Gastrocnemius medialis (tissue), 4 donors: ENCODE data around the gene ADAMTS2.

Experiments
- POLR2A ChIP-seq, 2 donors: fragments of 450-650 bp; IDR thresholded peaks; one replicate each; pipeline ENCODE4 v1.6.1; 2017; ENCODE audit warnings: antibody characterized with exemption in 2 of 2, mild to moderate bottlenecking in 2 of 2, moderate library complexity in 2 of 2
- TF ChIP-seq, protein P1 (sequence below), 5 experiments: fragments of 450-650 bp in 3 of 5; fragments of 200-600 bp in 2 of 5; sonication (generic) in 2 of 5; IDR thresholded peaks in 4 of 5; conservative IDR thresholded peaks in 1 of 5; 1 replicate in 4 of 5; 2 replicates in 1 of 5; pipeline ENCODE4 v1.5.1; 2016 to 2019; ENCODE audit warnings: antibody characterized with exemption in 5 of 5, mild to moderate bottlenecking in 3 of 5, moderate library complexity in 3 of 5

DNA sequence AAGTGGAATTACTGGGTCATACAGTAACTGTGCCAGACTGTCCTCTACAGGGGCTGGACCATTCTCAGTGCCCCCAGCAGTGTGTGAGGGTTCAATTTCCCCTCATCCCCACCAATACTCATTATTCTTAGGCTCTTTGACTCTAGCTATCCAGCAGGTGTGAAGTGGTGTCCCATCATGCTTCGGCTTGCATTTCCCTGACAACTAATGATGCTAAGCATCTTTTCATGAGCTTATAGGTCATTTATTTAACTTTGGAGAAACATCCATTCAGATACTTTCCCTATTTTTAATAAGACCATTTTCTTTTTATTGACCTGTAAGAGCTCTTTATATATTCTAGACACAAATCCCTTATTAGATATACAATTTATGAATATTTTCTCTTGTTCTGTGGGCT is 63.6 kb downstream of the ADAMTS2 start:
- TF ChIP-seq, protein P1, sequence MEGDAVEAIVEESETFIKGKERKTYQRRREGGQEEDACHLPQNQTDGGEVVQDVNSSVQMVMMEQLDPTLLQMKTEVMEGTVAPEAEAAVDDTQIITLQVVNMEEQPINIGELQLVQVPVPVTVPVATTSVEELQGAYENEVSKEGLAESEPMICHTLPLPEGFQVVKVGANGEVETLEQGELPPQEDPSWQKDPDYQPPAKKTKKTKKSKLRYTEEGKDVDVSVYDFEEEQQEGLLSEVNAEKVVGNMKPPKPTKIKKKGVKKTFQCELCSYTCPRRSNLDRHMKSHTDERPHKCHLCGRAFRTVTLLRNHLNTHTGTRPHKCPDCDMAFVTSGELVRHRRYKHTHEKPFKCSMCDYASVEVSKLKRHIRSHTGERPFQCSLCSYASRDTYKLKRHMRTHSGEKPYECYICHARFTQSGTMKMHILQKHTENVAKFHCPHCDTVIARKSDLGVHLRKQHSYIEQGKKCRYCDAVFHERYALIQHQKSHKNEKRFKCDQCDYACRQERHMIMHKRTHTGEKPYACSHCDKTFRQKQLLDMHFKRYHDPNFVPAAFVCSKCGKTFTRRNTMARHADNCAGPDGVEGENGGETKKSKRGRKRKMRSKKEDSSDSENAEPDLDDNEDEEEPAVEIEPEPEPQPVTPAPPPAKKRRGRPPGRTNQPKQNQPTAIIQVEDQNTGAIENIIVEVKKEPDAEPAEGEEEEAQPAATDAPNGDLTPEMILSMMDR (IDR thresholded peaks at IDR 0.05 in 4 of 5, conservative IDR thresholded peaks at IDR 0.05 in 1 of 5) = no peak
- no peak for TF ChIP-seq POLR2A (IDR thresholded peaks at IDR 0.05)
